ENCODE data around the gene NOTCH3.

GRCh38 chr19:15116856-15117255 lies 83.9 kb downstream of the NOTCH3 start:
- no peak for TF ChIP-seq JUN (CRISPR knock-in tag; IDR thresholded peaks at IDR 0.05)
- no peak for TF ChIP-seq ATF2 (CRISPR knock-in tag; IDR thresholded peaks at IDR 0.05; ENCODE audit: borderline replicate concordance, low read depth)
- TF ChIP-seq OVOL2 (CRISPR knock-in tag; IDR thresholded peaks at IDR 0.05; ENCODE audit: borderline replicate concordance), result no peak
- no peak for TF ChIP-seq NR1H2 (CRISPR knock-in tag; IDR thresholded peaks at IDR 0.05)
- TF ChIP-seq TCF7 (CRISPR knock-in tag; IDR thresholded peaks at IDR 0.05; ENCODE audit: low read depth), result no peak
- TF ChIP-seq, protein P1, sequence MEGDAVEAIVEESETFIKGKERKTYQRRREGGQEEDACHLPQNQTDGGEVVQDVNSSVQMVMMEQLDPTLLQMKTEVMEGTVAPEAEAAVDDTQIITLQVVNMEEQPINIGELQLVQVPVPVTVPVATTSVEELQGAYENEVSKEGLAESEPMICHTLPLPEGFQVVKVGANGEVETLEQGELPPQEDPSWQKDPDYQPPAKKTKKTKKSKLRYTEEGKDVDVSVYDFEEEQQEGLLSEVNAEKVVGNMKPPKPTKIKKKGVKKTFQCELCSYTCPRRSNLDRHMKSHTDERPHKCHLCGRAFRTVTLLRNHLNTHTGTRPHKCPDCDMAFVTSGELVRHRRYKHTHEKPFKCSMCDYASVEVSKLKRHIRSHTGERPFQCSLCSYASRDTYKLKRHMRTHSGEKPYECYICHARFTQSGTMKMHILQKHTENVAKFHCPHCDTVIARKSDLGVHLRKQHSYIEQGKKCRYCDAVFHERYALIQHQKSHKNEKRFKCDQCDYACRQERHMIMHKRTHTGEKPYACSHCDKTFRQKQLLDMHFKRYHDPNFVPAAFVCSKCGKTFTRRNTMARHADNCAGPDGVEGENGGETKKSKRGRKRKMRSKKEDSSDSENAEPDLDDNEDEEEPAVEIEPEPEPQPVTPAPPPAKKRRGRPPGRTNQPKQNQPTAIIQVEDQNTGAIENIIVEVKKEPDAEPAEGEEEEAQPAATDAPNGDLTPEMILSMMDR (IDR thresholded peaks at IDR 0.05), result no peak
- no peak for TF ChIP-seq TEAD4 (CRISPR knock-in tag; IDR thresholded peaks at IDR 0.05)
- TF ChIP-seq, protein P2, sequence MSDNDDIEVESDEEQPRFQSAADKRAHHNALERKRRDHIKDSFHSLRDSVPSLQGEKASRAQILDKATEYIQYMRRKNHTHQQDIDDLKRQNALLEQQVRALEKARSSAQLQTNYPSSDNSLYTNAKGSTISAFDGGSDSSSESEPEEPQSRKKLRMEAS (CRISPR knock-in tag; IDR thresholded peaks at IDR 0.05), result no peak
- TF ChIP-seq SMAD3 (CRISPR knock-in tag; IDR thresholded peaks at IDR 0.05; ENCODE audit: borderline replicate concordance), result no peak
- no peak for TF ChIP-seq RORB (CRISPR knock-in tag; IDR thresholded peaks at IDR 0.05)
- TF ChIP-seq NR3C1 (CRISPR knock-in tag; conservative IDR thresholded peaks at IDR 0.05; ENCODE audit: low read depth), result no peak
- TF ChIP-seq, protein P3, sequence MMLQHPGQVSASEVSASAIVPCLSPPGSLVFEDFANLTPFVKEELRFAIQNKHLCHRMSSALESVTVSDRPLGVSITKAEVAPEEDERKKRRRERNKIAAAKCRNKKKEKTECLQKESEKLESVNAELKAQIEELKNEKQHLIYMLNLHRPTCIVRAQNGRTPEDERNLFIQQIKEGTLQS (CRISPR knock-in tag; conservative IDR thresholded peaks at IDR 0.05), result no peak
- TF ChIP-seq ZNF425 (CRISPR knock-in tag; conservative IDR thresholded peaks at IDR 0.05), result no peak

All from WTC11 (cell line).